DND-41 (cell line): Measurements from ENCODE around the gene POU6F2.

Experiments
- ATAC-seq: fragments of 200-7000 bp; cut with Tn5 transposase; 3 replicates; pipeline ENCODE4 v1.9.1; 2021; ENCODE audit warnings: low read depth; ENCODE audit not compliant: insufficient read depth
- DNase-seq: peaks from one replicate; pipeline ENCODE4 v3.0.0-alpha.2; 2020
- H2AFZ ChIP-seq: 2 replicates; pipeline ENCODE4 v1.6.0; 2012; ENCODE audit warnings: low read depth, low read length
- H3K27ac ChIP-seq: 2 replicates; pipeline ENCODE4 v1.5.1; 2012; ENCODE audit warnings: low read length, inconsistent platforms
- H3K27me3 ChIP-seq: fragments of 200-600 bp; sonication (generic); 2 replicates; pipeline ENCODE4 v1.6.0; 2012; ENCODE audit warnings: low read length, mild to moderate bottlenecking, inconsistent platforms; ENCODE audit not compliant: insufficient read depth, poor library complexity
- H3K36me3 ChIP-seq: 2 replicates; pipeline ENCODE4 v1.5.1; 2012; ENCODE audit warnings: low read length, inconsistent platforms; ENCODE audit not compliant: insufficient read depth
- H3K4me1 ChIP-seq: 2 replicates; pipeline ENCODE4 v1.5.1; 2012; ENCODE audit warnings: mild to moderate bottlenecking, low read length; ENCODE audit not compliant: insufficient read depth
- H3K4me2 ChIP-seq: 2 replicates; pipeline ENCODE4 v1.6.0; 2012; ENCODE audit warnings: mild to moderate bottlenecking, moderate library complexity, low read length, inconsistent platforms; ENCODE audit not compliant: insufficient read depth
- H3K4me3 ChIP-seq, 2 experiments: fragments of 200-600 bp in 1 of 2; shearing (Covaris generic) in 1 of 2; 2 replicates each; pipeline ENCODE4 v1.5.1; 2012 to 2016; ENCODE audit warnings: inconsistent platforms in 2 of 2, low read length in 2 of 2, mild to moderate bottlenecking in 2 of 2, low read depth in 1 of 2, moderate library complexity in 1 of 2
- H3K79me2 ChIP-seq: 2 replicates; pipeline ENCODE4 v1.6.0; 2012; ENCODE audit warnings: low read length, inconsistent platforms; ENCODE audit not compliant: insufficient read depth
- H3K9ac ChIP-seq: 2 replicates; pipeline ENCODE4 v1.6.0; 2012; ENCODE audit warnings: low read depth, mild to moderate bottlenecking, inconsistent platforms, low read length, moderate library complexity
- H3K9me3 ChIP-seq: 2 replicates; pipeline ENCODE4 v1.5.1; 2012; ENCODE audit warnings: low read length, moderate library complexity, mild to moderate bottlenecking, inconsistent platforms; ENCODE audit not compliant: insufficient read depth, severe bottlenecking
- H4K20me1 ChIP-seq: 2 replicates; pipeline ENCODE4 v1.6.0; 2012; ENCODE audit warnings: low read length; ENCODE audit not compliant: insufficient read depth
- EZH2 ChIP-seq: IDR thresholded peaks from 3 replicates; pipeline ENCODE4 v1.6.1; 2012; ENCODE audit warnings: borderline replicate concordance, low read depth, mild to moderate bottlenecking, moderate library complexity, low read length, inconsistent platforms; ENCODE audit not compliant: severe bottlenecking
- TF ChIP-seq, protein P1 (sequence below): IDR thresholded peaks from 2 replicates; pipeline ENCODE4 v1.5.1; 2012; ENCODE audit warnings: borderline replicate concordance, low read length, moderate library complexity, mild to moderate bottlenecking; ENCODE audit not compliant: poor library complexity, severe bottlenecking; ENCODE audit errors: extremely low read depth

The POU6F2 gene

DNA sequence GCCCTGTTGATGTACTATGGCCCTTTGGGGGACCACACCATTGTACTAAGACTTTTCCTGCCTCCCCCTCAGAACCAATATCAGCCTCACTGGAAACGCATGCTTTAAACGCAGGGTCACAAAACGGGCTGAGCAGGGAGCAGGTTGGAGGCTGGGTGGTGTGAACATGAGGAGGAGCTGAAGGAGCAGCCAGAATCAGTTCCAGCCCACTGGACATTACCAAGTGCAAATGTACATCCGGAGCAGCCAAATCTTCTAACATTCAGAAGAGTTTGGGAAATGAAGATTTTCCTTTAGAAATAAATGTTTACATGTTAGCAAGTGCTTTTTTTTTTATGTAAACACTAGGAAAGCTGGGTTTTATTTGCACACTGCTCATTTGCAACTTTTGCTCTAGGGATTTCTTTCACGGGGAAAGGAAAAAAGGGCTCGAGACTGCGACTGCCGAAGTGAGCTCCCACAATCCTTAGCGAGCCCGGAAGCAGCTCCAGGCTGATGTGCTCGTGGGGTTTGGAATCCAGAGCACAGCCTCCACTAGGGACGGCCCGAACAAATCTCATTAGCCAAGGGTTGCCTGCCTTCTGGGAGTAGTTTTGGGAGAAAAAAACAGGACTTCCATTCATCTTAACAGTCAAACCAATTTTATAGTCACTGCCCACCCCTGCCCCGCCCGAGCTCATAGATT lies 480.5 kb downstream of the POU6F2 start:
- no peak overlapping the region for H3K4me2 ChIP-seq
- H3K27me3 ChIP-seq, result no peaks in the 10 kb centered on the region
- H3K4me1 ChIP-seq, result peaks cover 4% of the 10 kb centered on the region; the same call in 1 of the 2 replicates
- no peak overlapping the region for H3K4me3 ChIP-seq
- no peak overlapping the region for H2AFZ ChIP-seq
- no peaks in the 10 kb centered on the region for H4K20me1 ChIP-seq
- H3K79me2 ChIP-seq, result no peaks in the 10 kb centered on the region
- no peak overlapping the region for H3K9ac ChIP-seq
- no peaks in the 10 kb centered on the region for H3K9me3 ChIP-seq
- ATAC-seq (no peak), DNase-seq (no peak)
- no peak for TF ChIP-seq EZH2
- TF ChIP-seq, protein P1, sequence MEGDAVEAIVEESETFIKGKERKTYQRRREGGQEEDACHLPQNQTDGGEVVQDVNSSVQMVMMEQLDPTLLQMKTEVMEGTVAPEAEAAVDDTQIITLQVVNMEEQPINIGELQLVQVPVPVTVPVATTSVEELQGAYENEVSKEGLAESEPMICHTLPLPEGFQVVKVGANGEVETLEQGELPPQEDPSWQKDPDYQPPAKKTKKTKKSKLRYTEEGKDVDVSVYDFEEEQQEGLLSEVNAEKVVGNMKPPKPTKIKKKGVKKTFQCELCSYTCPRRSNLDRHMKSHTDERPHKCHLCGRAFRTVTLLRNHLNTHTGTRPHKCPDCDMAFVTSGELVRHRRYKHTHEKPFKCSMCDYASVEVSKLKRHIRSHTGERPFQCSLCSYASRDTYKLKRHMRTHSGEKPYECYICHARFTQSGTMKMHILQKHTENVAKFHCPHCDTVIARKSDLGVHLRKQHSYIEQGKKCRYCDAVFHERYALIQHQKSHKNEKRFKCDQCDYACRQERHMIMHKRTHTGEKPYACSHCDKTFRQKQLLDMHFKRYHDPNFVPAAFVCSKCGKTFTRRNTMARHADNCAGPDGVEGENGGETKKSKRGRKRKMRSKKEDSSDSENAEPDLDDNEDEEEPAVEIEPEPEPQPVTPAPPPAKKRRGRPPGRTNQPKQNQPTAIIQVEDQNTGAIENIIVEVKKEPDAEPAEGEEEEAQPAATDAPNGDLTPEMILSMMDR, result no peak
- H3K27ac ChIP-seq, result no peak overlapping the region
- no peaks in the 10 kb centered on the region for H3K36me3 ChIP-seq

DNA sequence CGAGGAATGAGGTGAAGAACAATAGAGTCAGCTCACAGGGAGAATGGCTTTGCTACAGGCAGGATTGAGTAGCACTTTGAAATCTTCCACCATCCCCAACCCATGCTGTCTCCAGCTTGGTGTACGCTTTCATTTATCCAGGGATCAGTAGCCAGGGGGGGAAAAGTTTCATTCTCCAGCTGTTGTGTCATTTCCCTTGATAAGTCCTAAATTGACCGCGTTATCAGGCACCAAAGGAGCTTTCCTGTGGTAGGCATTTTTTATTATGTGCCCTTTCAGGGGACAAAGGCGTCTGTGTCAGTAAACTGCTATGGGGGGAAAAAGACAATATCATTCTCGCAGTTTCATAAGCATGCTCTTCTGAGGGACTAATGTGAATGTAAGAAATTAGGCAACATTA lies 481.9 kb downstream of the POU6F2 start:
- H3K27me3 ChIP-seq, result no peaks in the 10 kb centered on the region
- DNase-seq (no peak), ATAC-seq (no peak)
- H3K4me2 ChIP-seq, result no peak overlapping the region
- TF ChIP-seq, protein P1, result no peak
- no peak for TF ChIP-seq EZH2
- H3K4me1 ChIP-seq, result no peaks in the 10 kb centered on the region
- H3K79me2 ChIP-seq, result no peaks in the 10 kb centered on the region
- no peaks in the 10 kb centered on the region for H3K9me3 ChIP-seq
- no peak overlapping the region for H3K9ac ChIP-seq
- no peaks in the 10 kb centered on the region for H4K20me1 ChIP-seq
- H3K4me3 ChIP-seq, result no peak overlapping the region
- H3K36me3 ChIP-seq, result no peaks in the 10 kb centered on the region
- no peak overlapping the region for H3K27ac ChIP-seq
- H2AFZ ChIP-seq, result no peak overlapping the region

DNA sequence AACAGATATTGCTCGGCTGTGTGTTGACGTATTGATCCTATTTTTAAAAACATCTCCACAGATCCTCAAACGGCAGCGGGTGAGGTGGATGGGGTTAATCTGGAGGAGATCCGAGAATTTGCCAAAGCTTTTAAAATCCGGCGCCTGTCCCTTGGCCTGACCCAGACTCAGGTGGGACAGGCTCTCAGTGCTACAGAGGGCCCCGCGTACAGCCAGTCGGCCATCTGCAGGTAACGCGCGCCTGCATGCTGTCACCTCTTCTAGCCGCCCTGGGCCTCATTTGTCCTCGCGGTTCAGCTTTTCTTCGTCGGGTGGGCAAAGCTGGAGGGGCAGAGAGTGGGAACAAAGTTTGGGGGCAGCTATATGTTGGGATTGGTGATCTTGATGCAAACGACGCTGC lies 482.8 kb downstream of the POU6F2 start:
- H3K79me2 ChIP-seq, result no peaks in the 10 kb centered on the region
- H2AFZ ChIP-seq, result no peak overlapping the region
- no peaks in the 10 kb centered on the region for H3K27me3 ChIP-seq
- ATAC-seq (no peak), DNase-seq (no peak)
- no peak overlapping the region for H3K4me2 ChIP-seq
- no peaks in the 10 kb centered on the region for H4K20me1 ChIP-seq
- no peak overlapping the region for H3K9ac ChIP-seq
- no peaks in the 10 kb centered on the region for H3K9me3 ChIP-seq
- H3K4me1 ChIP-seq, result no peaks in the 10 kb centered on the region
- no peaks in the 10 kb centered on the region for H3K36me3 ChIP-seq
- no peak overlapping the region for H3K4me3 ChIP-seq
- TF ChIP-seq EZH2, result no peak
- TF ChIP-seq, protein P1, result no peak
- no peak overlapping the region for H3K27ac ChIP-seq
